WTC11 (cell line): Measurements from ENCODE around the gene RPP40. TPM values are rescaled to one million over a fixed set of nuclear protein-coding genes. Genes with fewer than 3 reads are reported as not detected.
A peak's percentile ranks its signal among the peaks of the same experiment; 100 is the strongest.
"Not testable (repeated sequence)": the region's sequence is repeated elsewhere in the genome, so short reads cannot be mapped to it uniquely, and the experiment has no call there.

Source experiments
- ATAC-seq: fragments of 200-7000 bp; cut with Tn5 transposase; 2 replicates; pipeline ENCODE4 v1.10.0; 2021; ENCODE audit warnings: mild to moderate bottlenecking, moderate library complexity
- CTCF ChIA-PET: fragments of 300-600 bp; sonication (Branson Sonifier 250); formaldehyde crosslinking; loops from one replicate; lab custom pipeline; 2021; ENCODE audit warnings: antibody characterized with exemption; lab: Charles Lee
- POLR2A ChIA-PET: fragments of 350-600 bp; sonication (Branson Sonifier 250); formaldehyde crosslinking; loops from one replicate; lab custom pipeline; 2021; ENCODE audit warnings: antibody characterized with exemption; lab: Charles Lee
- DNase-seq: peaks from one replicate; pipeline ENCODE4 v3.0.0; 2021; ENCODE audit warnings: low spot score
- H3K27ac Mint-ChIP-seq: 2 replicates; pipeline ENCODE4 v1.8.0; 2021; ENCODE audit warnings: mixed read lengths
- H3K27me3 Mint-ChIP-seq: 2 replicates; pipeline ENCODE4 v1.8.0; 2021; ENCODE audit warnings: low read depth, mild to moderate bottlenecking, moderate library complexity, mixed read lengths
- H3K36me3 Mint-ChIP-seq: 2 replicates; pipeline ENCODE4 v1.8.0; 2021; ENCODE audit warnings: mixed read lengths
- H3K4me1 Mint-ChIP-seq: 2 replicates; pipeline ENCODE4 v1.8.0; 2022; ENCODE audit warnings: mixed read lengths
- H3K4me3 Mint-ChIP-seq: 2 replicates; pipeline ENCODE4 v1.8.0; 2021; ENCODE audit warnings: mild to moderate bottlenecking, moderate library complexity, mixed read lengths
- H3K9me3 Mint-ChIP-seq: 2 replicates; pipeline ENCODE4 v1.8.0; 2021; ENCODE audit warnings: mixed read lengths
- AR ChIP-seq: fragments of 250-450 bp; sonication (Bioruptor Pico); IDR thresholded peaks from 2 replicates; pipeline ENCODE4 v1.9.0; 2021; ENCODE audit warnings: mild to moderate bottlenecking
- CDX4 ChIP-seq: fragments of 250-450 bp; sonication (Bioruptor Pico); IDR thresholded peaks from 2 replicates; pipeline ENCODE4 v1.9.0; 2021; ENCODE audit warnings: moderate library complexity, mild to moderate bottlenecking, inconsistent platforms, borderline replicate concordance
- EMX1 ChIP-seq: fragments of 250-450 bp; sonication (Bioruptor Pico); IDR thresholded peaks from 2 replicates; pipeline ENCODE4 v1.8.0; 2021; ENCODE audit warnings: mild to moderate bottlenecking
- GRHL2 ChIP-seq: fragments of 250-450 bp; sonication (Bioruptor Pico); IDR thresholded peaks from 2 replicates; pipeline ENCODE4 v1.8.0; 2022; ENCODE audit warnings: mild to moderate bottlenecking, moderate library complexity; ENCODE audit not compliant: insufficient replicate concordance, severe bottlenecking
- NFATC4 ChIP-seq: fragments of 250-450 bp; sonication (Bioruptor Pico); IDR thresholded peaks from 2 replicates; pipeline ENCODE4 v1.9.0; 2021; ENCODE audit warnings: mild to moderate bottlenecking
- NFE2L1 ChIP-seq: sonication (generic); formaldehyde crosslinking; IDR thresholded peaks from 2 replicates; pipeline ENCODE4 v1.8.1; 2023; ENCODE audit warnings: missing genetic modification reagents
- PRDM15 ChIP-seq: sonication (generic); formaldehyde crosslinking; IDR thresholded peaks from 2 replicates; pipeline ENCODE4 v1.8.0; 2022; ENCODE audit warnings: missing genetic modification reagents
- SOX15 ChIP-seq: fragments of 250-450 bp; sonication (Bioruptor Pico); IDR thresholded peaks from 2 replicates; pipeline ENCODE4 v1.9.0; 2021; ENCODE audit warnings: mild to moderate bottlenecking
- SP1 ChIP-seq: sonication (generic); formaldehyde crosslinking; conservative IDR thresholded peaks from 2 replicates; pipeline ENCODE4 v1.8.1; 2022; ENCODE audit warnings: missing genetic modification reagents
- USF2 ChIP-seq: sonication (generic); formaldehyde crosslinking; IDR thresholded peaks from 2 replicates; pipeline ENCODE4 v1.8.1; 2023; ENCODE audit warnings: mild to moderate bottlenecking, missing genetic modification reagents, moderate library complexity
- ZNF396 ChIP-seq: fragments of 250-450 bp; sonication (Bioruptor Pico); IDR thresholded peaks from 2 replicates; pipeline ENCODE4 v1.8.0; 2021; ENCODE audit warnings: mild to moderate bottlenecking, moderate library complexity, borderline replicate concordance
- total RNA-seq: library from RNA; stranded (reverse); gene quantifications from 3 replicates; pipeline ENCODE4 v1.2.3, GENCODE V29; 2021
- TF ChIP-seq, protein P1 (sequence below): sonication (generic); formaldehyde crosslinking; IDR thresholded peaks from 2 replicates; pipeline ENCODE4 v1.8.1; 2022; ENCODE audit warnings: missing genetic modification reagents, borderline replicate concordance

RPP40 gene
- total RNA-seq, 1 experiment from 2014 or later = 12.2 TPM

DNA sequence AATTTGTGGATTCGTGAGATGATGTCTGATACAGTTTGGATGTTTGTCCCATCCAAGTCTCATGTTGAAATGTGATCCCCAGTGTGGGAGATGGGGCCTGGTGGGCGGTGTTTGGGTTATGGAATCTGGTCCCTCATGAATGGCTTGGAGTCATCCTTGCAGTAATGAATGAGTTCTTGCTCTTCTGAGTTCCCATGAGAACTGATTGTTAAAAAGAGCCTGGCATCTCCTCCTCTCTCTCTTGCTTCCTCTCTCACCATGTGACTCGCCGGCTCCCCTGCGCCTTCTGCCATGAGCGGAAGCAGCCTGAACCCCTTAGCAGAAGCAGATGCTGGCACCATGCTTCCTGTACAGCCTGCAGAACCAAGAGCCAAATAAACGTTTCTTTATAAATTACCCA, 30.5 kb upstream of the RPP40 start:
- Mint-ChIP-seq H3K4me1 (peaks cover 47% of the 10 kb centered on the region), H3K27ac (no peak overlapping the region), H3K9me3 (no peaks in the 10 kb centered on the region), H3K36me3 (no peaks in the 10 kb centered on the region), H3K4me3 (no peak overlapping the region), H3K27me3 (peaks cover 7% of the 10 kb centered on the region)
- DNase-seq (no peak), ATAC-seq (no peak)
- ChIA-PET CTCF (interaction anchor here (1.1 to 1.3 kb wide), 2 partner anchors 23 to 109 kb away, joined by 3 read pairs; no protein-coding TSS in a partner anchor), POLR2A (no interaction called here)
- TF ChIP-seq AR (CRISPR knock-in tag) = no peak
- TF ChIP-seq, protein P1, sequence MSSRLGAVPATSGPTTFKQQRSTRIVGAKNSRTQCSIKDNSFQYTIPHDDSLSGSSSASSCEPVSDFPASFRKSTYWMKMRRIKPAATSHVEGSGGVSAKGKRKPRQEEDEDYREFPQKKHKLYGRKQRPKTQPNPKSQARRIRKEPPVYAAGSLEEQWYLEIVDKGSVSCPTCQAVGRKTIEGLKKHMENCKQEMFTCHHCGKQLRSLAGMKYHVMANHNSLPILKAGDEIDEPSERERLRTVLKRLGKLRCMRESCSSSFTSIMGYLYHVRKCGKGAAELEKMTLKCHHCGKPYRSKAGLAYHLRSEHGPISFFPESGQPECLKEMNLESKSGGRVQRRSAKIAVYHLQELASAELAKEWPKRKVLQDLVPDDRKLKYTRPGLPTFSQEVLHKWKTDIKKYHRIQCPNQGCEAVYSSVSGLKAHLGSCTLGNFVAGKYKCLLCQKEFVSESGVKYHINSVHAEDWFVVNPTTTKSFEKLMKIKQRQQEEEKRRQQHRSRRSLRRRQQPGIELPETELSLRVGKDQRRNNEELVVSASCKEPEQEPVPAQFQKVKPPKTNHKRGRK = no peak
- TF ChIP-seq SOX15 (CRISPR knock-in tag) = no peak
- TF ChIP-seq CDX4 (CRISPR knock-in tag) = no peak
- no peak for TF ChIP-seq EMX1

- H3K27me3 Mint-ChIP-seq, DNase-seq, ATAC-seq, H3K36me3 Mint-ChIP-seq, H3K27ac Mint-ChIP-seq, POLR2A ChIA-PET, H3K9me3 Mint-ChIP-seq: not testable (repeated sequence)
- Mint-ChIP-seq H3K4me1 (peaks cover 48% of the 10 kb centered on the region), H3K4me3 (0 out of 2 replicates have a peak overlapping the region, but pooled peaks have one; percentile 31)
- CTCF ChIA-PET = interaction anchor here (1.3 kb wide), 1 partner anchor 24 kb away, joined by 3 read pairs; no protein-coding TSS in a partner anchor
Observed at GRCh38 chr6:5033214-5033904, 29.5 kb upstream of the RPP40 start.

DNA sequence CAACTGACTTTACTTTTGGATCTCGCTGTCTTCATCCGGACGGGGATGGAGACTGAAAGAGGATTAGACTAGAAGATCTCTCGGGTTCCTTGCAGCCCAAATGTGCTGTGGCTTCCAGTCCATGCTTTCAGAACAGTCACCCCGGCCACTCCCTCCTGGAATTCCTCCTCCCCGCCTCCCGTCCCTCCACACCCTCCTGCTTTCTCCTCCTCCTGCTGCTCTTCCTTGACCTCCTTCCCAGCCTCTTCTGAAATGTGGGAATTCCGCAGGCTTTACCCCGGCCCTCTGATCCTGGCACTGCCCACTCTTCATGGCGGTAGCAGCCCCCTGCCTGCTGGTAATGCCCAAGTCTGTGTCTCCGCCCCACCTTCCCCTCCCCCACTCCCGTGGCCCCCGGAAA, 28.9 kb upstream of the RPP40 start:
- H3K27ac Mint-ChIP-seq, H3K27me3 Mint-ChIP-seq, H3K36me3 Mint-ChIP-seq, POLR2A ChIA-PET, CTCF ChIA-PET, H3K9me3 Mint-ChIP-seq: not testable (repeated sequence)
- peak; percentile 57 for ATAC-seq
- H3K4me3 Mint-ChIP-seq = peak overlapping the region; percentile 31
- H3K4me1 Mint-ChIP-seq = peaks cover 49% of the 10 kb centered on the region
- TF ChIP-seq PRDM15 (CRISPR knock-in tag) = peak; percentile 70
- peak; percentile 40 for DNase-seq

- H3K36me3 Mint-ChIP-seq = no peaks in the 10 kb centered on the region
- CTCF ChIA-PET = interaction anchor here (0.6 to 2.2 kb wide), 29 partner anchors 10 to 718 kb away, joined by 3 to 20 read pairs (median 5); partner anchors contain the start of genes PPP1R3G and RPP40
- no peak overlapping the region for H3K4me3 Mint-ChIP-seq
- H3K27ac Mint-ChIP-seq = no peak overlapping the region
- POLR2A ChIA-PET = interaction anchor here (0.8 to 1.1 kb wide), 2 partner anchors 50 to 120 kb away, joined by 3 to 6 read pairs; no protein-coding TSS in a partner anchor
- H3K9me3 Mint-ChIP-seq = no peaks in the 10 kb centered on the region
- TF ChIP-seq NFE2L1 (no peak), USF2 (CRISPR knock-in tag) (no peak), NFATC4 (CRISPR knock-in tag) (no peak), ZNF396 (CRISPR knock-in tag) (no peak), CDX4 (CRISPR knock-in tag) (no peak), GRHL2 (CRISPR knock-in tag) (no peak), SP1 (CRISPR knock-in tag) (no peak)
- TF ChIP-seq, all 79 proteins: peak for 0
- ATAC-seq = no peak
- Mint-ChIP-seq H3K4me1 (peaks cover 47% of the 10 kb centered on the region), H3K27me3 (peaks cover 7% of the 10 kb centered on the region)
- no peak for DNase-seq
Observed at GRCh38 chr6:5031150-5031549, 27.3 kb upstream of the RPP40 start.
